Psoas muscle (tissue), 8 donors: ENCODE measurements around the gene PLS1. TPM values are rescaled to one million over a fixed set of nuclear protein-coding genes. Genes with fewer than 3 reads are reported as not detected.

Source experiments
- ATAC-seq, 4 donors: fragments of 200-7000 bp; cut with Tn5 transposase; one replicate each; pipeline ENCODE4 v1.9.1; 2020; ENCODE audit warnings: moderate library complexity in 3 of 4, mild to moderate bottlenecking in 2 of 4
- DNase-seq, 2 donors: peaks; one replicate each; pipeline ENCODE4 v3.0.0-alpha.2; 2020
- H3K27ac ChIP-seq: fragments of 200-600 bp; one replicate; pipeline ENCODE4 v1.8.0; 2022
- H3K27me3 ChIP-seq, 3 donors: fragments of 200-600 bp in 1 of 3; one replicate each; pipeline versions ENCODE4 v1.6.1 to v1.8.0; 2013 to 2022; ENCODE audit warnings: low read length in 2 of 3, mild to moderate bottlenecking in 2 of 3, moderate library complexity in 1 of 3; ENCODE audit not compliant: insufficient read depth in 3 of 3
- H3K36me3 ChIP-seq, 2 donors: fragments of 200-600 bp in 1 of 2; one replicate each; pipeline versions ENCODE4 v1.6.1 to v1.8.0; 2013 to 2022; ENCODE audit warnings: low read depth in 1 of 2, mild to moderate bottlenecking in 1 of 2, moderate library complexity in 1 of 2; ENCODE audit not compliant: insufficient read depth in 1 of 2
- H3K4me1 ChIP-seq: fragments of 200-600 bp; one replicate; pipeline ENCODE4 v1.8.0; 2022
- H3K4me3 ChIP-seq: fragments of 200-600 bp; one replicate; pipeline ENCODE4 v1.8.0; 2022; ENCODE audit warnings: mild to moderate bottlenecking
- H3K9me3 ChIP-seq: fragments of 200-600 bp; one replicate; pipeline ENCODE4 v1.8.0; 2022
- CTCF ChIP-seq: fragments of 200-600 bp; IDR thresholded peaks from one replicate; pipeline ENCODE4 v1.8.0; 2022; ENCODE audit warnings: antibody characterized with exemption
- WGBS, 3 donors: extraction: QIAGEN DNeasy Blood & Tissue Kit; methylation state at CpG; one replicate each; pipeline versions ENCODE4 v1.1.6 to v1.1.7; 2013; 5-methylcytosine and 5-hydroxymethylcytosine counted together
- intact Hi-C, 2 donors: fragments of 100-400 bp; cut with DNase I; formaldehyde crosslinking; loops; one replicate each; pipeline versions ENCODE4 v1.11.0 to v1.14.2; 2022
- polyA plus RNA-seq, 3 donors: library from polyadenylated mRNA; stranded (reverse); fragments of 200-250 nt; gene quantifications; one replicate each; pipeline ENCODE4 v1.2.3, GENCODE V29; 2013
- total RNA-seq, 4 donors: library from RNA; stranded (reverse); fragmentation: NEBNext Ultra II Directional in 2 of 4; extraction: Animal tissue kit (Norgen Biotek cat#: 25700) in 2 of 4; gene quantifications; one replicate each; pipeline versions ENCODE4 v1.2.1 to v1.2.4, GENCODE V29; 2021 to 2023
- donor health status: healthy with polysubstance abuse.
- donor health status: DM: no; HTN: no; CAD: no; lungs with moderate emphysema.
- donor health status: Bipolar disorder and iron deficiency.
- donor health status: healthy.
- donor health status: DM: yes; HTN: yes; CAD: no.
- donor health status: DM: no; HTN: no; CAD: no.
- donor health status: DM: no; HTN: no; CAD: no.
- donor health status: DM: yes; HTN: yes; CAD: no.

PLS1 gene
- total and polyA plus RNA-seq, 7 donors: 0.24 to 2.2 (median 0.58) TPM

DNA sequence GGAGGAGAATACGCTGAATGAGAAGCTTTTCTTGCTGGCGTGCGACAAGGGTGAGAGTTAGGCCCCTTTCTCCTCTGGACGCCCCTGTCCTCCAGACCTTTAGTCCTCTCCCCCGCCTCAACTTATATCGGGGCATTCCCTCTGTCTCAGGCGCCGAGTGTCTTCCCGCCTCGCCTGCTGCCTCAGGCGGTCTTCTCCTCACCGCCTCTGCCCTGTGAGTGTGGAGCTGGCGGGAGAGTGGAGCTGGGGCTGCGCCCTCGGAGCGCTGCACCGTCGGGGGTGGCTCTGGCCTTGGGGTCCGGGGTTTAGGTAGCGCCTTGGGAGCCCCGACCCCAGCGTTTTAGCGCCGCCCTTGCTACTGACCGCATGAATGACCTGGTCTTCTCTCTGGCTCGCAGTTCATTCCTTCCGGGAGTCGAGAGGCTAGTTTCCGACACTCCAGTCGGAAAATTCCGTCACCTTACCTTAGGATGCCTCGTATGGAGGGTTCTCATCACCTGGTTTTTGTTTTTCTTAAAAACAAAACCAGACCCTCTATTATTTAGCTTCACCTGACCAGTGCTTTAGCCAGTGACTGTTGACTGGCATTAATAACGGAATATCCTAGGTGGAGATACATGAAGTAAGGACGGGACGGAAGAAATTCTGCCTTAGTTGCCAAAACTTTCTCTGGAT lies 128.6 kb downstream of the PLS1 start:
- H3K27me3 ChIP-seq: peaks cover 0 to 36% (median 0%) of the 10 kb centered on the region in 3 donors
- 3 to 5% (median 3%) methylated on average over 31 to 35 of the region's 35 CpGs for WGBS, 3 donors
- no peaks in the 10 kb centered on the region for H3K36me3 ChIP-seq
- ATAC-seq (peak in 3 of 4 donors; percentile 25 to 60 (median 46)), DNase-seq (peak; percentile 16 to 61)
- H3K27ac ChIP-seq: peak overlapping the region; percentile 77
- intact Hi-C loops: loop anchor here in 1 of 2 donors (10.0 kb wide), 1 partner anchor 130 kb away; the partner anchor contains the start of gene PLS1
- H3K9me3 ChIP-seq: no peaks in the 10 kb centered on the region
- H3K4me3 ChIP-seq: peak overlapping the region; percentile 73
- TF ChIP-seq CTCF: no peak
- H3K4me1 ChIP-seq: no peaks in the 10 kb centered on the region

GRCh38 chr3:142725357-142725739 lies 129.2 kb downstream of the PLS1 start:
- no peak overlapping the region for H3K27ac ChIP-seq
- TF ChIP-seq CTCF: no peak
- H3K4me3 ChIP-seq: peak overlapping the region; percentile 73

DNA sequence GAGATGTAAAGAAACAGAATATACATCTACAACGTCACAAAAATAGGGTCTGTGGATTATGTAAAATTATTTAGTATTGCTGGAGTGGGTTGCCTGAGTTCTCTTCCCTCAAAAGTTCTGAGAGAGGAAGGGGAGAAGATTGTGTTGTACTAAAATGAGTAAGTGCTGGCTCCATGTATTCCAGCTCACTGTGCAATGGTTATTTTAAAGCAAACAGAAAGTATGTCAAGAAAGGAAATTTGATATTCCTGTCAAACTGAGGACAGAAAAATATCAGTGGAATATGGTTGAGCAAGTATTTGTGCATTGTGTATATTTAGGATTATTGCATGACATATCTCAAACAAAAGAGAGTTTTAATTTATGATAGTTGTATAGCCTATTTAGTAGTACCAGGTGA lies 129.8 kb downstream of the PLS1 start:
- no peaks in the 10 kb centered on the region for H3K36me3 ChIP-seq
- TF ChIP-seq CTCF: no peak
- no peak overlapping the region for H3K27ac ChIP-seq
- DNase-seq (no peak), ATAC-seq (no peak)
- WGBS, 3 donors: 44 to 50% (median 47%) methylated on average over 1 of the region's 1 CpG
- H3K4me3 ChIP-seq: no peak overlapping the region
- peaks cover 0 to 36% (median 0%) of the 10 kb centered on the region in 3 donors for H3K27me3 ChIP-seq
- intact Hi-C loops: loop anchor here in 1 of 2 donors (10.0 kb wide), 1 partner anchor 131 kb away; the partner anchor contains the start of gene PLS1
- H3K9me3 ChIP-seq: no peaks in the 10 kb centered on the region
- no peaks in the 10 kb centered on the region for H3K4me1 ChIP-seq

More at GRCh38 chr3:142725357-142725739, 129.2 kb downstream of the PLS1 start:
- no peak for DNase-seq
- 51 to 62% (median 54%) methylated on average over 5 of the region's 5 CpGs for WGBS, 3 donors
- no peaks in the 10 kb centered on the region for H3K36me3 ChIP-seq
- no peaks in the 10 kb centered on the region for H3K9me3 ChIP-seq
- H3K4me1 ChIP-seq: no peaks in the 10 kb centered on the region
- intact Hi-C loops: loop anchor here in 1 of 2 donors (10.0 kb wide), 1 partner anchor 131 kb away; the partner anchor contains the start of gene PLS1
- peaks cover 0 to 36% (median 0%) of the 10 kb centered on the region in 3 donors for H3K27me3 ChIP-seq
- ATAC-seq: no peak

DNA sequence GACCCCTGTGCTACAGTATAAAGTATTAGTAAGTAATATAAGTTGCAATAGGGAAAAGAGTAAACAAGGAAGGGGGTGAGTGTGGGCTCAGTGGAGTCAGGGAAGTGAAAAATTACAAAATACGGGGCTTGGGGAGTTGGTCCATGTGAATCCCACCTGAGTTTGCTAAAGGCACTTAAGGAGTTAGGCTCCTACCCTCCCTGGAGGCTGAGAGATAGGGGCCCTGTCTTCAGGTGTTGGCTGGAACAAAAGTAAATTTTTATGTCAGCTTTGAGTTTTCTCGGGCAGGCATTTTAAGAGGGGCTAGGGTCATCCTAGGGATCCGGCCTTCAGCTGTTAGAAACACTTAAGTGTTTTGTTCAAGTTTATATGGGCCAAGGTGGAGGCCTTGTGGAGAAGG lies 135.9 kb downstream of the PLS1 start:
- intact Hi-C loops: no loop called here
- no peak for TF ChIP-seq CTCF
- no peaks in the 10 kb centered on the region for H3K36me3 ChIP-seq
- 87 to 95% (median 93%) methylated on average over 3 of the region's 3 CpGs for WGBS, 3 donors
- no peaks in the 10 kb centered on the region for H3K9me3 ChIP-seq
- DNase-seq: no peak
- no peak overlapping the region for H3K27ac ChIP-seq
- H3K4me1 ChIP-seq: no peaks in the 10 kb centered on the region
- H3K4me3 ChIP-seq: no peak overlapping the region
- no peak for ATAC-seq
- no peaks in the 10 kb centered on the region for H3K27me3 ChIP-seq
